ENCODE data around the gene SENP1.

- TF ChIP-seq CTCF (conservative IDR thresholded peaks at IDR 0.05) (no peak), EZH2 (IDR thresholded peaks at IDR 0.05; ENCODE audit: low read depth) (no peak)
These were observed 60.6 kb downstream of the SENP1 start for GRCh38 chr12:48045061-48045846.
